Adipocyte (in vitro differentiated cells): Measurements from ENCODE around the gene SUV39H1.
A peak's percentile ranks its signal among the peaks of the same experiment; 100 is the strongest.
"Not testable (repeated sequence)": the region's sequence is repeated elsewhere in the genome, so short reads cannot be mapped to it uniquely, and the experiment has no call there.

Experiments used
- DNase-seq: peaks from one replicate; pipeline ENCODE4 v3.0.0-alpha.2; 2015; ENCODE audit warnings: low read depth
- H3K27me3 ChIP-seq: replicated peaks from 2 replicates; pipeline ENCODE4 v1.7.0; 2013; ENCODE audit warnings: mild to moderate bottlenecking, low read length, moderate library complexity; ENCODE audit not compliant: control insufficient read depth, insufficient read depth
- H3K36me3 ChIP-seq: 2 replicates; pipeline ENCODE4 v1.7.0; 2013; ENCODE audit warnings: low read length, mild to moderate bottlenecking, moderate library complexity; ENCODE audit not compliant: control insufficient read depth, insufficient read depth, severe bottlenecking
- H3K4me1 ChIP-seq: 2 replicates; pipeline ENCODE4 v1.7.0; 2013; ENCODE audit warnings: mild to moderate bottlenecking, low read length, moderate library complexity; ENCODE audit not compliant: control insufficient read depth, insufficient read depth
- H3K4me3 ChIP-seq: 2 replicates; pipeline ENCODE4 v1.7.0; 2013; ENCODE audit warnings: mild to moderate bottlenecking, low read length, moderate library complexity
- H3K9ac ChIP-seq: 2 replicates; pipeline ENCODE4 v1.7.0; 2013; ENCODE audit warnings: mild to moderate bottlenecking, low read length, moderate library complexity
- H3K9me3 ChIP-seq: 2 replicates; pipeline ENCODE4 v1.7.0; 2013; ENCODE audit warnings: mild to moderate bottlenecking, low read length, moderate library complexity; ENCODE audit not compliant: control insufficient read depth

SUV39H1 gene

DNA sequence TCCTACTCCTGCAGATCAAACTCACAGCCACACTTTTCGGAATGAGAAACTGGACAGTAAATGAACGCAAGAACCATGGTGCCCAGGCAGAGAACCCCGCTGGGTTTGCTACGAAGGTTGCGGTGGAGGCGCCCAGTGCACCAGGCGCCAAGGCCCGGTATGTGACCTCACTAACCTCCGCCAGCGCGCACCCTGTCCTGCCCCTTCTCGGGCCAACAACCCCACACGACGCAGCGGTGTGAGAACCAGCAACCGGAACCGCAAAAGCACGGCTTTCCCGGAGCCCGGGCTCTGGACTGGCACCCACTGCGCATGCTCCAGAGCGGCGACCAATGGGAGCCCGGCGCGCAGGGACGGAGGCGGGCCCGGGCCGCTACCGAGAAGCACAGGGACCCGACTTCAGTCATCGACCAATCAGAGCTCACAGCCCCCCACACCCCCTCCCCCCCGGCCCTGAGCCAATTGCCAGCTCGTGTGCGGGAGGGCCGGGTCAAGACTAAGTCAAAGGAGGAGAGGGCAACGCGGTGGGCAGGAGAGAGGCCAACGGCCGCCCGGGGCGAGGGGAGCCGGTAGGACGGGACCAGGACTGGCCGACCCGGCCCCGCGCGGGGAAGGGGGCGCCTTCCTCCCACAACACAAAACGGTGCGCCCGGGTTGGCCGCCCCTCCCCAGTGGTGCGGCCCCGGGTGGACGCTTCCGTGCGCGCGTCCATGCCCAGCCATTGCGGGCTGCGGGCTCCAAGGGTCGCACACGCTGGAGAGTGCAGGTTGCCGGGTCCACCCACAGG lies 20.2 kb upstream of the SUV39H1 start:
- Histone ChIP-seq H3K36me3 (no peaks in the 10 kb centered on the region), H3K9ac (peak overlapping the region; percentile 86), H3K27me3 (no peaks in the 10 kb centered on the region), H3K4me3 (peak overlapping the region; percentile 86), H3K9me3 (no peaks in the 10 kb centered on the region), H3K4me1 (peaks cover 5% of the 10 kb centered on the region)
- DNase-seq: peak; percentile 90

GRCh38 chrX:48676893-48677270 lies 19.7 kb upstream of the SUV39H1 start:
- no peaks in the 10 kb centered on the region for H3K9me3 ChIP-seq
- H3K27me3 ChIP-seq: no peaks in the 10 kb centered on the region
- H3K36me3 ChIP-seq: no peaks in the 10 kb centered on the region
- peaks cover 5% of the 10 kb centered on the region for H3K4me1 ChIP-seq
- no peak for DNase-seq
- H3K9ac ChIP-seq: peak overlapping the region; percentile 85
- H3K4me3 ChIP-seq: peak overlapping the region; percentile 86

GRCh38 chrX:48677516-48677915 lies 19.0 kb upstream of the SUV39H1 start:
- Histone ChIP-seq H3K9me3 (no peaks in the 10 kb centered on the region), H3K36me3 (no peaks in the 10 kb centered on the region), H3K4me1 (peaks cover 5% of the 10 kb centered on the region), H3K9ac (no peak overlapping the region), H3K27me3 (peaks cover 4% of the 10 kb centered on the region), H3K4me3 (peak overlapping the region; percentile 86)
- no peak for DNase-seq

DNA sequence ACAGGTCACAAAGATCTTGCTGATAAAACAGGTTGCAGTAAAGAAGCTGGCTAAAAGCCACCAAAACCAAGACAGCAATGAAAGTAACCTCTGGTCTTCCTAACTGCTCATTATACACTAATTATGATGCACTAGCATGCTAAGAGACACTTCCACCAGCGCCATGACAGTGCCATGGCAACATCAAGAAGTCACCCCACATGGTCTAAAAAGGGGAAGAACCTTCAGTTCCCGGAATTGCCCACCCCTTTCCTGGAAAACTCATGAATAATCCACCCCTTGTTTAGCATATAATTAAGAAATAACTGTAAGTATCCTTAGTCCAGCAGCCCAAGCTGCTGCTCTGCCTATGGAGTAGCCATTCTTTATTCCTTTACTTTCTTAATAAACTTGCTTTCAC lies 16.1 kb upstream of the SUV39H1 start:
- H3K4me3 ChIP-seq, H3K9ac ChIP-seq, H3K9me3 ChIP-seq, H3K36me3 ChIP-seq, DNase-seq, H3K4me1 ChIP-seq: not testable (repeated sequence)
- peaks cover 18% of the 10 kb centered on the region for H3K27me3 ChIP-seq

GRCh38 chrX:48680925-48681324 lies 15.6 kb upstream of the SUV39H1 start:
- DNase-seq, H3K4me3 ChIP-seq, H3K36me3 ChIP-seq, H3K9me3 ChIP-seq, H3K9ac ChIP-seq, H3K4me1 ChIP-seq: not testable (repeated sequence)
- peaks cover 22% of the 10 kb centered on the region for H3K27me3 ChIP-seq

- Histone ChIP-seq H3K36me3 (no peaks in the 10 kb centered on the region), H3K27me3 (peaks cover 29% of the 10 kb centered on the region), H3K4me3 (no peak overlapping the region), H3K4me1 (peaks cover 5% of the 10 kb centered on the region), H3K9me3 (no peaks in the 10 kb centered on the region), H3K9ac (no peak overlapping the region)
- no peak for DNase-seq
Observed at GRCh38 chrX:48681539-48682183, 14.9 kb upstream of the SUV39H1 start.

GRCh38 chrX:48682795-48683194 lies 13.7 kb upstream of the SUV39H1 start:
- not testable (repeated sequence) for H3K9ac ChIP-seq, DNase-seq, H3K36me3 ChIP-seq, H3K9me3 ChIP-seq, H3K4me3 ChIP-seq, H3K4me1 ChIP-seq
- peaks cover 38% of the 10 kb centered on the region for H3K27me3 ChIP-seq

DNA sequence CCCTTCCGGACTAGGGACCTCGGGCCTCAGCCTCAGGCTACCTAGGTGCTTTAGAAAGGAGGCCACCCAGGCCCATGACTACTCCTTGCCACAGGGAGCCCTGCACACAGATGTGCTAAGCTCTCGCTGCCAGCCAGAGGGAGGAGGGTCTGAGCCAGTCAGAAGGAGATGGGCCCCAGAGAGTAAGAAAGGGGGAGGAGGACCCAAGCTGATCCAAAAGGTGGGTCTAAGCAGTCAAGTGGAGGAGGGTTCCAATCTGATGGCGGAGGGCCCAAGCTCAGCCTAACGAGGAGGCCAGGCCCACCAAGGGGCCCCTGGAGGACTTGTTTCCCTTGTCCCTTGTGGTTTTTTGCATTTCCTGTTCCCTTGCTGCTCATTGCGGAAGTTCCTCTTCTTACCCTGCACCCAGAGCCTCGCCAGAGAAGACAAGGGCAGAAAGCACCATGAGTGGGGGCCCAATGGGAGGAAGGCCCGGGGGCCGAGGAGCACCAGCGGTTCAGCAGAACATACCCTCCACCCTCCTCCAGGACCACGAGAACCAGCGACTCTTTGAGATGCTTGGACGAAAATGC lies 13.0 kb upstream of the SUV39H1 start, which contains the start of gene WAS:
Gene WAS, plus strand, starts transcription at position 389 of the 572 bp plus-strand sequence. Its CDS starts 55 bp downstream, at position 444.
- Histone ChIP-seq H3K36me3 (no peaks in the 10 kb centered on the region), H3K4me3 (no peak within 1 kb of the TSS), H3K27me3 (peaks cover 44% of the 10 kb centered on the region), H3K9ac (no peak within 1 kb of the TSS), H3K4me1 (no peaks in the 10 kb centered on the region), H3K9me3 (no peaks in the 10 kb centered on the region)
- no peak for DNase-seq

GRCh38 chrX:48684134-48684533 lies 12.4 kb upstream of the SUV39H1 start:
- Histone ChIP-seq H3K4me1 (no peaks in the 10 kb centered on the region), H3K9ac (no peak overlapping the region), H3K4me3 (no peak overlapping the region), H3K9me3 (no peaks in the 10 kb centered on the region), H3K27me3 (peaks cover 44% of the 10 kb centered on the region), H3K36me3 (no peaks in the 10 kb centered on the region)
- DNase-seq: no peak

- Histone ChIP-seq H3K4me3 (no peak overlapping the region), H3K4me1 (no peaks in the 10 kb centered on the region), H3K9ac (no peak overlapping the region), H3K36me3 (no peaks in the 10 kb centered on the region), H3K27me3 (peaks cover 44% of the 10 kb centered on the region), H3K9me3 (no peaks in the 10 kb centered on the region)
- no peak for DNase-seq
Observed at GRCh38 chrX:48685416-48685815, 11.1 kb upstream of the SUV39H1 start.

DNA sequence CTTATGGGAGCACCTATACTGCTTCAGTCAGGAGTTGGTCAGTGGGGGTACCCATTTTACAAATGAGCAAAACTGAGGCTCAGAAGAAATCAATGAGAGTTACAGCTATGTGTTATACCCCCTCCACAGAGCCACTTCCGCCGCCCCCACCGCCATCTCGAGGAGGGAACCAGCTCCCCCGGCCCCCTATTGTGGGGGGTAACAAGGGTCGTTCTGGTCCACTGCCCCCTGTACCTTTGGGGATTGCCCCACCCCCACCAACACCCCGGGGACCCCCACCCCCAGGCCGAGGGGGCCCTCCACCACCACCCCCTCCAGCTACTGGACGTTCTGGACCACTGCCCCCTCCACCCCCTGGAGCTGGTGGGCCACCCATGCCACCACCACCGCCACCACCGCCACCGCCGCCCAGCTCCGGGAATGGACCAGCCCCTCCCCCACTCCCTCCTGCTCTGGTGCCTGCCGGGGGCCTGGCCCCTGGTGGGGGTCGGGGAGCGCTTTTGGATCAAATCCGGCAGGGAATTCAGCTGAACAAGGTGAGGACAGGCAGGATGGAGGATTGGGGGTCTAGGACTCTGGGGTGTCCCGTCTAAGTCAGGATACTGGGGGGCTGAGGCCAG lies 7.9 kb upstream of the SUV39H1 start:
- no peak for DNase-seq
- no peaks in the 10 kb centered on the region for H3K9me3 ChIP-seq
- no peaks in the 10 kb centered on the region for H3K36me3 ChIP-seq

More for the DNA sequence above, 7.9 kb upstream of the SUV39H1 start:
- Histone ChIP-seq H3K9ac (no peak overlapping the region), H3K4me1 (no peaks in the 10 kb centered on the region), H3K4me3 (no peak overlapping the region), H3K27me3 (peaks cover 40% of the 10 kb centered on the region)
